ENCODE results near the gene SPEM2.
A peak's percentile ranks its signal among the peaks of the same experiment; 100 is the strongest.

Gene SPEM2

GRCh38 chr17:7425316-7425715 is at the start of gene SPEM2:
TSS of gene SPEM2 (plus strand) at chr17:7425616. CDS start at chr17:7425689, 73 bp downstream.
- no peak for DNase-seq

- DNase-seq = no peak
Observed at GRCh38 chr17:7379134-7379533, 46.3 kb upstream of the SPEM2 start.

DNA sequence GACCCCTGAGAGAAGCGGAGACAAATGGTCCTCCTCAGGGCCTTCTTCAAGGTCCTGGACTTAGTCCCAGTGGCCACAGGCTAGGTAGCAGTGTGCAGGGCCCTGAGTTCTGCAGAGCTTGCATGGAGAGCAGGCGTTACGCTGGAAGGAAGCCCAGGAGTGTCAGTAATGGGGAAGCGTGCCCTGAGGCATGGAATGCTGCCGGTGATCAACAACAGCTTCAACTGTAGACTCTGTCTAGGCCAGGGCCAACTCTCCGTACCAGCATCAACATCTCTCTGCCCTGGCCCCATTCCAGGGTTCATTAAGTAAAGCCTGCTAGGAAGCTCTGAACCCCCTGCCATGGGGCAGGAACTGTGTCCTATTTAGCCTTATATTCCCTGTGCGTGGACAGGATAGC is 45.1 kb upstream of the SPEM2 start:
- peak; percentile 39 for DNase-seq

DNA sequence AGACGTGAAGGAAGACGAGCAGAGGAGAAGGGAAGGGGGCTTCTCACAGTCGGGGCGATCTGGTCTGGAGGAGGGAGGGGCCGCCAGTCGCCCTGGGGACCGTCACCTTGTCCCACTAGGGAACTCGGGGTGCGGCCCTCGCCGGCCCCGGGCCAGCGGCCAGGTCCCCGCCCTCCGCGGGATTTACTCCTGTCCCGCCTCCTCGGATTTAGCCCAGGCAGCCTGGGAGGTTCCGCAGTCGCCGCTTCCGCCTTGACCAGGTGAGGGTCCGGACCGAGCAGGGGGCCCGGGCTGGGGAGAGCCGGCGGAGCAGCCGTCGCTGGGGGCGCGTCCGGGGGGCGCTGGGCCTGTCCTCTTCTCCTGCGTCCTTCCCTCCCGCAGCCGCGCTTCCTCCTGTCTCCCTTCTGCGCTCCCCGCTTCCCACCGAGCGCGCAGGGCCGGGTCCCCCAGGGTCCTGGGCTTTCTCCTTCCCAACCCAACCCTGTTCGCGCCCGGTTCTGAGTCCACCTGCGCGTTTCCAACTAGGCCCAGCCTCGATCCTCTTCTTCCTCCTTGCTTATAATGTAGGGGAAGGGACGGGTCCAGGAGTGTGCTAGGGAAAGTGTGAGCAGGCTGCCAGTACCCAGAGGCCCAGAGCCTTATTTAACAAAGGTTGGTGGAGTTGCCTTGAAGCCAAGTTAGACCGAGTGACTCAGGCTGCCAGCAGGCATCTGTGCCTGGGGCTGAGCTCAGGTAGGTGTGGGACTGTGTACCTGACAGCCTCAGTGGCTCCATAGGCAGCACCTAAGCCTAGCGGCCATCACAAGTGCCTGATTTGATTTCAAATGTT is 44.3 kb upstream of the SPEM2 start, which contains the start of gene TNK1:
Gene TNK1 (plus strand): TSS at position 235 of the 829 bp plus-strand sequence. CDS start 1,838 bp downstream, outside the sequence.
- DNase-seq = peak; percentile 44

- no peak for DNase-seq
Observed at GRCh38 chr17:7382901-7383300, 42.5 kb upstream of the SPEM2 start.

DNA sequence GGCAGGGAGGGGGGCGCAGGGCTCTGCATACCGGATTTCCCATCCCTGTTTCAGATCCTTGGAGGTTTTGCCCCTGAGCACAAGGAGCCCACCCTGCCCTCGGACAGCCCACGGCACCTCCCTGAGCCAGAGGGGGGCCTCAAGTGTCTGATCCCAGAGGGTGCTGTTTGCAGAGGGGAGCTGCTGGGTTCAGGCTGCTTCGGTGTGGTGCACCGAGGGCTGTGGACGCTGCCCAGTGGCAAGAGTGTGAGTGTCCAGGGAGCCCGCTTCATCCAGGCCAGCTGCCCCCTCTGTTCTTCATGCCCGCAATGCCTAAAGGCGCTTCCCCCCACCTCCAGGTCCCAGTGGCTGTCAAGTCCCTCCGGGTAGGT is 42.1 kb upstream of the SPEM2 start:
- no peak for DNase-seq

- peak; percentile 69 for DNase-seq
Observed at GRCh38 chr17:7383742-7384488, 41.5 kb upstream of the SPEM2 start.

- DNase-seq = no peak
Observed at GRCh38 chr17:7384489-7385081, 40.8 kb upstream of the SPEM2 start.

GRCh38 chr17:7388856-7389255 is 36.6 kb upstream of the SPEM2 start:
- no peak for DNase-seq

- no peak for DNase-seq
Observed at GRCh38 chr17:7389924-7390910, 35.2 kb upstream of the SPEM2 start.

- no peak for DNase-seq
Observed at GRCh38 chr17:7391307-7391706, 34.1 kb upstream of the SPEM2 start.

DNA sequence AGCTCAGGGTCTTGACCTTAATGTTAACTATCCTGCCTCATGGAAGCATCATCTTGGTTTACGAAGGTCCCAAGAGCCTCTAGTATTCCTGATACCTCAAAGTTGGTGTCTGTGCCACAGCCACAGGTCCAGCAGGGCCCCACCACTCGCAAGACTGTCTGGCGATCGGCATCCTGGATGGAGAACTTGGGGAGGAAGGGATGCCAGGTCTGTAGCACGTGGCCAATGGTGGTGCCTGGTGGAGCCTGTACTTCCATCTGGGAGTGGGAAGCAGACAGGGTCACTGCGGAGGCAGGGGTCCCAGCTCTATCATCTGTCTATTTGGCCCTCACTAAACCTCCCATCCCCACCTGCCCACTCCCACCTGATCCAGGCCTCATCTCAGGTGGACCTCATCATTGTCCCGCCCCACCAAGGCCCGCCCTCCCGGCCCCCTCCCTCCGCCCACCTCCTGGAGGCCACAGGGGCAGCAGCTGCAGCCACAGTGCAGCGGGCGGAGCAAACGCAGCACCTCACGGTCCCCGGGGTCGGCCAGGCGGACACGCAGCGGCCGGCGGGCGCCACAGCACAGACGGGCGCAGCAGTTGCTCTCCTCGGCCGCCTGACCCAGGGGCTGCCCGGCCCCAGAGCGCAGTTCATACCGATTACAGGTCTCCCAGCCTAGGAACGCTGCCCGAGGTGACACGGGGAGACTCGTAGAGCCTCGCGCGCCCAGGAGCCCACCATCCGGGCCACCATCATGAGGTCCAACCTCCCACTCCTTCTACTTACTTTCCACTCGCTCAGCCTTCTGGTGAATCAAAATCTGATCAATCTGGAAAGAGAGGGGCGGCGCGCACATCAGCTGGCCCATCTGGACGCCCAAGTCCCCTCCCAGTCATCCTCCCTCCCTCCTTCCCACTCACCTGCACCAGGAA is 32.5 kb upstream of the SPEM2 start:
- no peak for DNase-seq

- peak; percentile 81 for DNase-seq
Observed at GRCh38 chr17:7393613-7394451, 31.6 kb upstream of the SPEM2 start.

DNA sequence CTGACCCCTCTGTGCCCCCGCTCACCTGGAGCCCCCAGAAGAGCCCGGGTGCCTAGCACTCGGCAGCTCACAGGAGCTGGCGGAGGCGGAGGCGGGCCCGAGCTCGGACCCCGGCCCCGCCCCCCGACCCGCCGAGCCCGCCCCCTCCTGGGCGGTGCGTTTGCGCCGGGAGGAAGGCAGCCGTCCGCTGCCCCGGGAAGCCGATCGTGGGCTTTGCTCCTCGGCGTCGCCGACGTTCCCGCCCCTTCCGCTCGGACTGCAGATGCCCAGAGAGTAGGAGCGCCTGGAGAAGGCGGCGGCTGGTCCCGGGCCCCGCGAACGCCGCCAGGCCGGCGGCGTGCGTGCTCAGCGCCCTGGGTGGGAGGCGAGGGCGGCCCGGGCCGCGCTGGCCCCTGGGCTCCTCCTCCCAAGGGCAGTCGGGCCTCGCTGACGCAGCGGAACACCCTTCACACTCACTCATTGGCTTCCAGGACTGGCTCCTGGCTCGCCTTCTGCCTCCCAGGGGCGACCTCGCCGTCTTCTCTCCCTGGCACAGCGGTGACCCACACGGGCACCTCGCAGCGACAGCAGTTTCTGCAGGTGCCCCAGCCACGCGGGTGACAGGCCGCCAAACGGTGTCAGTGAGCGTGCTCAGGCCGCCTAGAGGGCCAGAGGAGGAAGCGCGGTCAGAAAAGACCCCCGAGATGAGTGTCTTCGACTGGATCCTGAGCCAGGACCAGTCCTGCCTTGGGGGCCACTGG is 30.8 kb upstream of the SPEM2 start, which contains the start of gene PLSCR3:
Gene PLSCR3 (minus strand): TSS at position 74 of the 740 bp plus-strand sequence. CDS start 415 bp downstream, outside the sequence.
- DNase-seq = peak; percentile 81

DNA sequence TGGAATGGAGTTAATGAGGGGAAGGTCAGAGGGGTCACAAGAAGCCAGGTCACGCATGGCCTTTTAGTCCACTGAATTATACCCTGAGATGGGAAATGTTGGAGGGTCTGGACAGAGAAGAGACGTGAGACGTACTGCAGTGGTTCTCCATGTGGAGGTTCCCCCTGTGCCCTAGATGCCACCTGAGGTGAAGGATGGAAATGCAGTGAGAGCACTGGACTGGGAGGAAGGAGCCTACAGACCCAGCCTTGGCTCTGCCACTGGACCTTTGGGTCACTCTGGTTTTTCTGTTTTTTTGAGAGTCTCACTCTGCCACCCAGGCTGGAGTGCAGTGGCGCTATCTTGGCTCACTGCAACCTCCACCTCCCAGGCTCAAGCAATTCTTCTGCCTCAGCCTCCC is 29.3 kb upstream of the SPEM2 start:
- no peak for DNase-seq

DNA sequence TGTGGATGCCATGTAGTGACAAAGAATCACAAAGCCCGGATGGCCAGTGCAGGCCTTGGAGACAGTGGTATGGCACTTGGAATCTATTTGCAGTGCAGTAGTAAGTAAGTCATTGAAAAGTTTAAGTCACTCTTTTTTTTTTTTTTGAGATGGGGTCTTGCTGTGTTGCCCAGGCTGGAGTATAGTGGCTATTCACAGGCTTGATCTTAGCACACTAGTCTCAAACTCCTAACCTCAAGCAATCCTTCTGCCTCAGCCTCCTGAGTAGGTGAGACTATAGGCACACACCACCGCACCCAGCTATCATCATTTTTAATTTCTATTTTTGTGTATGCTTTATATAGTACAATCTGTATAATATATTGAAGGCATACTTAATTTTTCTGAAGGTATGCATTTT is 26.8 kb upstream of the SPEM2 start:
- no peak for DNase-seq

GRCh38 chr17:7403043-7403726 is 22.2 kb upstream of the SPEM2 start:
- DNase-seq = peak; percentile 61

DNA sequence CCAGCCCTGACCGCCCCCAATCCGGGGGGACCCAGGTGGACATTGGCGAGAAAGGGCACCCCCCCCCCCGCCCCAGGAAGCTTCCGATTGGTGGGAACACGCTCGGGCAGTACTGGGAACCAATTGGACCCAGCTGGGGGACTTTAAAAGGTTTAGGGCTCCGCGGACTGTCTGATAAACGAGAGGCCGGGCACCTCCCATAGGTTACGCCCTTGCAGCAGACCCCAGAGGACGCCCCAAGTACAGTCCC is 21.8 kb upstream of the SPEM2 start:
- peak; percentile 61 for DNase-seq

Measured in DMS79 treated with DMSO at 0.1 percent for 48 hours (cell line).